H1 (cell line): Measurements from ENCODE around the gene C1orf146. TPM values are rescaled to one million over a fixed set of nuclear protein-coding genes. Genes with fewer than 3 reads are reported as not detected.

Source experiments
- CTCF ChIA-PET: fragments of 300-600 bp; sonication (Branson Sonifier 250); formaldehyde crosslinking; loops from one replicate; lab custom pipeline; 2021; ENCODE audit not compliant: partially characterized antibody; lab: Charles Lee
- POLR2A ChIA-PET: fragments of 300-600 bp; sonication (Branson Sonifier 250); formaldehyde crosslinking; loops from one replicate; lab custom pipeline; 2021; ENCODE audit warnings: inconsistent platforms; ENCODE audit not compliant: partially characterized antibody; lab: Charles Lee
- DNase-seq, 2 experiments: peaks; one replicate each; pipeline versions ENCODE4 v3.0.0 to v3.0.0-alpha.2; 2010 to 2022; ENCODE audit warnings: low spot score in 2 of 2, low read depth in 1 of 2, mixed read lengths in 1 of 2
- FAIRE-seq: peaks from 2 replicates; lab custom pipeline; 2011; peaks lifted over from hg19 to GRCh38; lab: Jason Lieb, UNC
- H2AFZ ChIP-seq: 2 replicates; pipeline ENCODE4 v1.8.1; 2012; ENCODE audit warnings: low read length, inconsistent platforms
- H2AK5ac ChIP-seq: 2 replicates; pipeline ENCODE4 v1.6.1; 2013; ENCODE audit warnings: low read depth, low read length
- H2BK120ac ChIP-seq: replicated peaks from 2 replicates; pipeline ENCODE3; 2013; ENCODE audit warnings: low read depth, low read length, inconsistent platforms
- H2BK12ac ChIP-seq: 2 replicates; pipeline ENCODE4 v1.6.1; 2013; ENCODE audit warnings: low read depth, low read length
- H2BK15ac ChIP-seq: 2 replicates; pipeline ENCODE4 v1.6.1; 2013; ENCODE audit warnings: low read length
- H2BK20ac ChIP-seq: 2 replicates; pipeline ENCODE4 v1.6.1; 2013; ENCODE audit warnings: low read length
- H2BK5ac ChIP-seq: 2 replicates; pipeline ENCODE4 v1.6.1; 2013; ENCODE audit warnings: low read depth, low read length
- H3K14ac ChIP-seq: 2 replicates; pipeline ENCODE4 v1.6.1; 2013; ENCODE audit warnings: inconsistent platforms; ENCODE audit not compliant: insufficient read length
- H3K18ac ChIP-seq: 2 replicates; pipeline ENCODE4 v1.6.1; 2013; ENCODE audit warnings: low read length; ENCODE audit errors: extremely low read depth
- H3K23ac ChIP-seq: 2 replicates; pipeline ENCODE4 v1.6.1; 2013; ENCODE audit warnings: inconsistent platforms; ENCODE audit not compliant: insufficient read length
- H3K23me2 ChIP-seq: 2 replicates; pipeline ENCODE4 v1.6.1; 2013; ENCODE audit warnings: low read depth, low read length
- H3K27ac ChIP-seq: 2 replicates; pipeline ENCODE4 v1.6.1; 2011; ENCODE audit warnings: low read depth, low read length, inconsistent platforms
- H3K27me3 ChIP-seq, 4 experiments: replicated peaks in 1 of 4; 1 replicate in 1 of 4; 2 replicates in 3 of 4; pipeline versions ENCODE4 v1.6.1 to v1.8.1; 2011 to 2013; ENCODE audit warnings: low read length in 3 of 4, mild to moderate bottlenecking in 3 of 4, inconsistent platforms in 2 of 4, mixed read lengths in 2 of 4, moderate library complexity in 1 of 4; ENCODE audit not compliant: control insufficient read depth in 3 of 4, insufficient read depth in 3 of 4; ENCODE audit errors: extremely low read depth in 1 of 4
- H3K36me3 ChIP-seq, 4 experiments: 2 replicates each; pipeline versions ENCODE4 v1.6.1 to v1.8.1; 2011 to 2013; ENCODE audit warnings: mild to moderate bottlenecking in 4 of 4, low read length in 3 of 4, moderate library complexity in 2 of 4, control low read depth in 1 of 4, inconsistent platforms in 1 of 4; ENCODE audit not compliant: insufficient read depth in 4 of 4, control insufficient read depth in 2 of 4
- H3K4ac ChIP-seq: replicated peaks from 2 replicates; pipeline ENCODE3; 2013; ENCODE audit warnings: low read length, low read depth, mixed read lengths, inconsistent platforms; ENCODE audit not compliant: insufficient read length
- H3K4me1 ChIP-seq, 4 experiments: replicated peaks in 1 of 4; 1 replicate in 1 of 4; 2 replicates in 3 of 4; pipeline versions ENCODE4 v1.6.1 to v1.8.1; 2011 to 2013; ENCODE audit warnings: low read length in 3 of 4, inconsistent platforms in 2 of 4, mixed read lengths in 1 of 4; ENCODE audit not compliant: insufficient read depth in 4 of 4, control insufficient read depth in 3 of 4
- H3K4me2 ChIP-seq, 2 experiments: 2 replicates each; pipeline versions ENCODE4 v1.6.1 to v1.8.1; 2011 to 2013; ENCODE audit warnings: low read depth in 2 of 2, low read length in 2 of 2, control low read depth in 1 of 2, inconsistent platforms in 1 of 2, mild to moderate bottlenecking in 1 of 2; ENCODE audit not compliant: insufficient read depth in 1 of 2
- H3K4me3 ChIP-seq, 4 experiments: fragments of 200-600, 300-600 bp in 1 of 4; sonication (generic), shearing (Covaris generic), sonication (Bioruptor Twin) in 1 of 4; 2 replicates each; pipeline versions ENCODE4 v1.5.1 to v1.8.1; 2011 to 2016; ENCODE audit warnings: low read length in 4 of 4, low read depth in 3 of 4, control low read depth in 2 of 4, inconsistent platforms in 2 of 4, mild to moderate bottlenecking in 2 of 4, mixed read lengths in 1 of 4, moderate library complexity in 1 of 4; ENCODE audit not compliant: insufficient read depth in 2 of 4; ENCODE audit errors: extremely low read depth in 1 of 4
- H3K56ac ChIP-seq: replicated peaks from 2 replicates; pipeline ENCODE3; 2013; ENCODE audit warnings: low read depth, mild to moderate bottlenecking, mixed read lengths, low read length, inconsistent platforms; ENCODE audit not compliant: insufficient read length
- H3K79me1 ChIP-seq: 2 replicates; pipeline ENCODE4 v1.6.1; 2013; ENCODE audit warnings: low read depth, low read length, control low read depth
- H3K79me2 ChIP-seq, 2 experiments: 2 replicates each; pipeline versions ENCODE4 v1.6.1 to v1.8.1; 2012 to 2013; ENCODE audit warnings: low read length in 2 of 2, mild to moderate bottlenecking in 2 of 2, inconsistent platforms in 1 of 2; ENCODE audit not compliant: insufficient read depth in 2 of 2, control insufficient read depth in 1 of 2
- H3K9ac ChIP-seq, 4 experiments: replicated peaks in 1 of 4; 1 replicate in 1 of 4; 2 replicates in 3 of 4; pipeline versions ENCODE4 v1.6.1 to v1.8.1; 2011 to 2013; ENCODE audit warnings: low read depth in 3 of 4, low read length in 3 of 4, control low read depth in 2 of 4, mild to moderate bottlenecking in 2 of 4, moderate library complexity in 2 of 4, inconsistent platforms in 1 of 4; ENCODE audit errors: extremely low read depth in 1 of 4
- H3K9me3 ChIP-seq, 2 experiments: 2 replicates each; pipeline versions ENCODE4 v1.6.1 to v1.8.1; 2012 to 2013; ENCODE audit warnings: mild to moderate bottlenecking in 2 of 2, moderate library complexity in 2 of 2, control low read depth in 1 of 2, inconsistent platforms in 1 of 2, low read depth in 1 of 2, low read length in 1 of 2, mixed read lengths in 1 of 2; ENCODE audit not compliant: insufficient read depth in 2 of 2
- H4K20me1 ChIP-seq, 2 experiments: replicated peaks in 1 of 2; 2 replicates each; pipeline versions ENCODE3 to v1.8.1; 2011 to 2013; ENCODE audit warnings: inconsistent platforms in 2 of 2, low read length in 2 of 2, mild to moderate bottlenecking in 1 of 2; ENCODE audit not compliant: insufficient read depth in 2 of 2, control insufficient read depth in 1 of 2
- H4K5ac ChIP-seq: 2 replicates; pipeline ENCODE4 v1.6.1; 2013; ENCODE audit warnings: low read length, low read depth, mixed read lengths, inconsistent platforms; ENCODE audit not compliant: insufficient read length
- H4K8ac ChIP-seq: 2 replicates; pipeline ENCODE4 v1.8.0; 2013; ENCODE audit warnings: mild to moderate bottlenecking, moderate library complexity, low read length, inconsistent platforms; ENCODE audit not compliant: insufficient read depth; ENCODE audit errors: extremely low read depth
- H4K91ac ChIP-seq: replicated peaks from 2 replicates; pipeline ENCODE3; 2013; ENCODE audit warnings: low read length, mixed read lengths, inconsistent platforms; ENCODE audit not compliant: insufficient read length
- NANOG ChIP-seq: IDR thresholded peaks from 2 replicates; pipeline ENCODE4 v1.6.1; 2011; ENCODE audit warnings: low read length, low read depth, mild to moderate bottlenecking, inconsistent platforms; ENCODE audit not compliant: insufficient read depth, poor library complexity, severe bottlenecking
- RBBP5 ChIP-seq: IDR thresholded peaks from 2 replicates; pipeline ENCODE4 v1.7.1; 2012; ENCODE audit warnings: low read depth, mild to moderate bottlenecking, inconsistent platforms, low read length, moderate library complexity, borderline replicate concordance
- RXRA ChIP-seq: IDR thresholded peaks from 2 replicates; pipeline ENCODE4 v1.6.1; 2011; ENCODE audit warnings: low read depth, mild to moderate bottlenecking, low read length, moderate library complexity; ENCODE audit not compliant: insufficient read depth
- WGBS, 2 experiments: shearing (Covaris generic) in 1 of 2; methylation state at CpG; one replicate each; pipeline versions ENCODE4 v1.1.6 to v1.1.7; 2013 to 2015; ENCODE audit warnings: low lambda C conversion rate in 2 of 2, mixed read lengths in 2 of 2, inconsistent platforms in 1 of 2, low coverage in 1 of 2, missing lambda C conversion rate in 1 of 2; ENCODE audit not compliant: insufficient replicate concordance in 2 of 2, insufficient coverage in 1 of 2, insufficient read length in 1 of 2; ENCODE audit errors: extremely low coverage in 1 of 2, missing lambda C conversion rate in 1 of 2; 5-methylcytosine and 5-hydroxymethylcytosine counted together
- polyA plus RNA-seq, 7 experiments: library from polyadenylated mRNA; depleted of rRNA in 3 of 7; stranded (reverse) in 5 of 7; unstranded in 2 of 7; fragments of >200 nt in 5 of 7; fragments of 200-250 nt in 2 of 7; gene quantifications; 1 replicate in 5 of 7; 2 replicates in 1 of 7; 4 replicates in 1 of 7; pipeline versions ENCODE4 v1.2.1 to v1.2.3, GENCODE V29; 2011 to 2013; ENCODE audit warnings: missing spikeins in 2 of 7, mixed read lengths in 2 of 7
- total RNA-seq: library from RNA; stranded (reverse); fragmentation: NEBNext Ultra II Directional; extraction: Animal tissue kit (Norgen Biotek cat#: 25700); gene quantifications from 2 replicates; pipeline ENCODE4 v1.2.1, GENCODE V29; 2021

Gene C1orf146
- total and polyA plus RNA-seq, 2 of the 8 experiments (the other 6 are each of a cell fraction or from before 2014, with no cell fraction given) = not detected

DNA sequence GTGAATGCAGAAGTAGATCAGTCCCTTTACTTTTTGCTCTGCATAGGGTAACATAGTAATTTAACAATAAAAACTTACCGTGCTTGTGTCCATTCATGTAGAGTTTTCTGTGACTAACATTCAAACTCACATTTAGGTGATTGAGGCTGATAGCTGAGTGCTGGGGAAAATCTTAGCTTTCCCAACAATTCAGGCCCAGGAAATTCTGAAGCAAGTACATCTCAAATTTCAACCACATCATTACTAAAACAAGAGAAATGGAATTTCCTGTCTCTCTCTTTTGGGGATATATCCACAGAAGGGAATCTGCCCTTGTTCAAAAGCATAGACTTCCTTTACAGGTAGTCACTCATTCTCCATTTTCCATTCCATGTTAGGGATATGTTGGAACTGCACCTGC is 33.1 kb upstream of the C1orf146 start:
- Histone ChIP-seq H3K18ac (no peak overlapping the region), H2BK15ac (no peak overlapping the region), H3K56ac (no peak overlapping the region), H3K9ac (no peak overlapping the region), H3K27me3 (no peaks in the 10 kb centered on the region), H3K14ac (no peak overlapping the region), H4K5ac (no peak overlapping the region), H4K91ac (no peak overlapping the region), H2BK5ac (no peak overlapping the region), H2BK120ac (no peak overlapping the region), H4K8ac (no peak overlapping the region), H3K79me1 (no peaks in the 10 kb centered on the region), H3K4me2 (no peak overlapping the region), H2AK5ac (no peak overlapping the region), H3K23me2 (peaks cover 3% of the 10 kb centered on the region; the same call in 1 of the 2 replicates), H2AFZ (no peak overlapping the region), H3K27ac (no peak overlapping the region), H4K20me1 (no peaks in the 10 kb centered on the region), H3K9me3 (no peaks in the 10 kb centered on the region), H2BK20ac (no peak overlapping the region), H3K4me1 (peaks cover 0 to 2% (median 0%) of the 10 kb centered on the region in 4 experiments; a peak in 2 of 7 replicates), H3K36me3 (no peaks in the 10 kb centered on the region), H3K4ac (no peak overlapping the region), H2BK12ac (no peak overlapping the region), H3K79me2 (no peaks in the 10 kb centered on the region), H3K23ac (no peak overlapping the region), H3K4me3 (no peak overlapping the region)
- FAIRE-seq (no peak), DNase-seq (no peak)
- no peak for TF ChIP-seq RXRA
- no peak for TF ChIP-seq NANOG
- TF ChIP-seq RBBP5 = no peak
- POLR2A ChIA-PET = interaction anchor here (0.9 kb wide), 1 partner anchor 10 kb away, joined by 3 read pairs; no protein-coding TSS in a partner anchor
- CTCF ChIA-PET = no interaction called here
- 100% methylated on average over 1 of the region's 1 CpG; no CpG with 5 or more reads in 1 of the 2 experiments for WGBS, 2 experiments
